ENCODE data around the gene MYRF. TPM values are rescaled to one million over a fixed set of nuclear protein-coding genes. Genes with fewer than 3 reads are reported as not detected.

The MYRF gene
- total RNA-seq, 4 donors from 2014 or later: 0.11 to 0.83 (median 0.27) TPM; not detected in 1

- intact Hi-C loops (cut with DNase I): no loop called here
- TF ChIP-seq CTCF (IDR thresholded peaks at IDR 0.05) (no peak), POLR2A (IDR thresholded peaks at IDR 0.05) (no peak)
- DNase-seq: no peak
- Histone ChIP-seq H3K36me3 (no peaks in the 10 kb centered on the region), H3K9me3 (no peaks in the 10 kb centered on the region), H3K4me1 (peaks cover 0 to 3% of the 10 kb centered on the region in 2 donors), H3K27me3 (no peaks in the 10 kb centered on the region), H3K4me3 (replicated peaks in 1 of 3) (no peak overlapping the region), H3K27ac (no peak overlapping the region)
- WGBS, 2 donors: 86 to 89% methylated on average over 6 to 11 of the region's 15 CpGs
Measured at GRCh38 chr11:61757213-61757862, 4.9 kb downstream of the MYRF start.

- TF ChIP-seq POLR2A (IDR thresholded peaks at IDR 0.05) (no peak), CTCF (IDR thresholded peaks at IDR 0.05) (no peak)
- intact Hi-C loops (cut with DNase I): no loop called here
- H3K27ac ChIP-seq: no peak overlapping the region
Measured at GRCh38 chr11:61760946-61761345, 8.5 kb downstream of the MYRF start.

DNA sequence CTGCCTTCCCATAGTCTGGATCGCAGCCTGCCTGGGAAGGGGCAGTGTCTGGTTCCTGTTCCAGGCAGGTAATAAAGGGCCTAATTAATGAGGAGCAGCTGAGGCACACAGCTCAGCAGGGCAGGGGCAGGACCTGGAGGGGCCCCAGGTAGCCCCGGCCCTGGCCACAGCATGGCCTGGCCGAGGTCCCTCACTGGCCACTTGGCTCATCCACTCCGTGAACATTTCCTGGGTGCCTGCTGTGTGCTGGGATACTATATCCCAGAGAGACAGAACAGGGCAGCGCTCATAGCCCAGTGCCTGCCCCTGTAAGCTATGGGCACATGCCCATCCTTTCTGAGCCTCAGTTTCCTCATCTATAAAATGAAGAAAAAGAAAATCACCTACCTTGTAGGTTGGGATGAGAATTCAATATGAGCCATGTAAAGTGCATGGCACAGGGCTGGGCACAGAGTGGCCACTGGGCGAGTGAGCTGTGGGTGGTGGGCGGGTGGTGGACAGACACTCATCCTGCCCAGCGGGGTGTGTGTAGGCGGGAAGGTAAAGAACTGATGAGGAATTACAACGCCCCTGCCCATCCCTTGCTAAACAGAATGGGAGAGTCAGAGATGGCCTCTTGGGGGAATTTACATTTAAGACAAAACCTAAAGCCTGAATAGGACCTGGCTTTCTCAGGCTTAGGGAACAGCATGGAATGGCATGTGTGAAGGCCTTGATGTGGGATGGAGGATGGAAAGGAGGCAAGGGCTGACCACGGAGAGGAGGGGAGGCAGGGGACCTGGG is 9.2 kb downstream of the MYRF start:
- no peak for TF ChIP-seq CTCF (IDR thresholded peaks at IDR 0.05)
- no peak for TF ChIP-seq POLR2A (IDR thresholded peaks at IDR 0.05)
- intact Hi-C loops (cut with DNase I): no loop called here
- DNase-seq: no peak
- Histone ChIP-seq H3K27me3 (no peaks in the 10 kb centered on the region), H3K4me1 (no peaks in the 10 kb centered on the region), H3K27ac (no peak overlapping the region), H3K36me3 (no peaks in the 10 kb centered on the region), H3K9me3 (no peaks in the 10 kb centered on the region), H3K4me3 (replicated peaks in 1 of 3) (no peak overlapping the region)
- whole genome bisulfite sequencing, 2 donors: 79 to 84% methylated on average over 11 of the region's 11 CpGs

More at GRCh38 chr11:61760946-61761345, 8.5 kb downstream of the MYRF start:
- H3K36me3 ChIP-seq: no peaks in the 10 kb centered on the region
- no peak for DNase-seq
- H3K27me3 ChIP-seq: no peaks in the 10 kb centered on the region
- no peaks in the 10 kb centered on the region for H3K9me3 ChIP-seq
- no peaks in the 10 kb centered on the region for H3K4me1 ChIP-seq
- H3K4me3 ChIP-seq (replicated peaks in 1 of 3): no peak overlapping the region
- WGBS, 2 donors: 56 to 76% methylated on average over 7 to 13 of the region's 13 CpGs

DNA sequence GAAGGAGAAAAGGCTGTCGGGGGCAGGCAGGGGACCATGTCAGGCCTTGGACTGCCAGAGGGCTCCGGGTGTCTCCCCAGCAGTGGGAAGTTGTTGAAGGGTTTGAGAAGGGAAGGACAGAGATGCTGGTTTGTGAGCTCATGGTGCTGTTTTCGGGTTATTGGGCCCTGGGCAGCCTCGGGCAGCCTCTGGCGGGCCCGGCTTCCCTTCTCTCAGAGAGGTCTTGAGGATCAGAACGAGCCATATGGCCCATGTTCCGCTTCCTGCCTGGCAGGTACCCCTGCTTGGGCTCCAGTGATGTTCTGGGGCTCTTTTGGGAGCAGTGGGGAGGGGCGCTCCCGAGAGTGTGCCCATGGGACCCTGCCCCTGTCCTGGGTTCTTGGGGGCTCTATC is 9.8 kb downstream of the MYRF start:
- H3K27ac ChIP-seq: no peak overlapping the region
- WGBS, 2 donors: 62 to 69% methylated on average over 3 to 8 of the region's 10 CpGs
- no peaks in the 10 kb centered on the region for H3K36me3 ChIP-seq
- H3K27me3 ChIP-seq: no peaks in the 10 kb centered on the region
- no peak for DNase-seq
- H3K9me3 ChIP-seq: no peaks in the 10 kb centered on the region
- H3K4me1 ChIP-seq: no peaks in the 10 kb centered on the region
- intact Hi-C loops (cut with DNase I): no loop called here
- no peak overlapping the region for H3K4me3 ChIP-seq (replicated peaks in 1 of 3)
- TF ChIP-seq CTCF (IDR thresholded peaks at IDR 0.05): no peak
- no peak for TF ChIP-seq POLR2A (IDR thresholded peaks at IDR 0.05)

DNA sequence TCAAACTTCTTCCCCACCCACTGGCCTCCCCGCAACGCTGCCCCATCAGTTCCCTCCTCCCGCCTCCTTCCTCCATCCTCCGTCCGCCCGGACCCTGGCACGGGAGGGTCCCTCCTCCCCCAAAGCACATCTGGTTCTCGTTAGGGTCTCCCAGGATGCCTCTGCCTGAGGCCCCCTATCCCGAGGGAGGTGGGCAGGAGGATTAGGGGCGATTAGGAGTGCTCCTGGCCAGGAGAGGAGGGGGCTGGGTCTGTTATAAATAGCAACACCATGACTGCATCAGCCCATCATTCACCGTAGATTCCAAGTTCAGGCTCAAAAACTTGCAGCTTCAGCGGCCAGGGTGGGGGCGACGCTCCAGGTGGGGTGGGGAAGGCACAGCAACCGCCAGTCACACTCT is 10.4 kb downstream of the MYRF start:
- intact Hi-C loops (cut with DNase I): no loop called here
- TF ChIP-seq CTCF (IDR thresholded peaks at IDR 0.05) (no peak), POLR2A (IDR thresholded peaks at IDR 0.05) (no peak)

More for the DNA sequence above, 10.4 kb downstream of the MYRF start:
- no peak for DNase-seq
- no peaks in the 10 kb centered on the region for H3K9me3 ChIP-seq
- no peak overlapping the region for H3K27ac ChIP-seq
- H3K36me3 ChIP-seq: no peaks in the 10 kb centered on the region
- WGBS, 2 donors: 46 to 59% methylated on average over 8 to 14 of the region's 15 CpGs
- H3K4me3 ChIP-seq (replicated peaks in 1 of 3): no peak overlapping the region
- H3K4me1 ChIP-seq: no peaks in the 10 kb centered on the region
- H3K27me3 ChIP-seq: no peaks in the 10 kb centered on the region

All from thyroid gland (tissue), 4 donors.